Stimulated activated CD8-positive, alpha-beta memory T cell treated with anti-CD3 and anti-CD28 coated beads, Interleukin-15, amount 100 ng/mL, for 24 hours (primary cell): Measurements from ENCODE around the gene PPHLN1.

Experiments
- DNase-seq: peaks from one replicate; pipeline ENCODE4 v3.0.0-alpha.2; 2020; ENCODE audit warnings: low read depth

PPHLN1 gene

GRCh38 chr12:42442888-42443287, 116.9 kb downstream of the PPHLN1 start:
- DNase-seq = no peak

DNA sequence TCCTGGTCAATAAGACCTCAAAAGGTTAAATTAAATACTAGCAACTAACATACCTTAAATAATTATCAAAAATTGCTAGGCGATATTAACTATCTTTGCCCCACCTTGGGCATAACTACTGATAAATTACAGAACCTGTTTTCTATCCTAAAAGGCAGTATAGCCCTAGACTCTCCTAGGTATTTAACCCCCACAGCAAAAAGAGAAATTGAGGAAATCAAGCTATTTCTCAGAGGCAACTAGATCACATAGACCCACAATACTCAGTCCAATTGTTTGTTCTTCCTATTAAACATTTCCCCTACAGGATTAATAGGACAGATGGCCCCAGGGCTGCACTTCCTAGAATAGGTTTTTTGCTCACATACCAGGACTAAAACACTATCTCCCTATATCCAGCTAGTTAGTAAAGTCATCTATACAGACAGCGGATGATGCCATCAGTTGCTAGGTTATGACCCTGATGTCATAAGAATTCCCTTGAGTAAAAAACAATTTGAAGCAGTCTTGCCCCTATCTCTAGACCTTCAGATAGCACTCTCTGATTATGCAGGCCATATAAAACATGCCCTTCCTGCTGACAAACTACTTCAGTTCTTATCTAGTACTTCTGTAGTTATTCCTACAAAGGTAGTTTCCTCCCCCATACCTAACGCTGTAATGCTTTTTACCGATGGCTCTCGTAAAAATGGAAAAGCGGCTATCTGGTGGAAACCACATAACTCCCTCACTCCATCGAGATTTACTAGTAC, 118.4 kb downstream of the PPHLN1 start:
- DNase-seq = no peak

- no peak for DNase-seq
These were observed 119.9 kb downstream of the PPHLN1 start for GRCh38 chr12:42445891-42446290.

GRCh38 chr12:42446761-42447160, 120.8 kb downstream of the PPHLN1 start:
- DNase-seq = no peak

DNA sequence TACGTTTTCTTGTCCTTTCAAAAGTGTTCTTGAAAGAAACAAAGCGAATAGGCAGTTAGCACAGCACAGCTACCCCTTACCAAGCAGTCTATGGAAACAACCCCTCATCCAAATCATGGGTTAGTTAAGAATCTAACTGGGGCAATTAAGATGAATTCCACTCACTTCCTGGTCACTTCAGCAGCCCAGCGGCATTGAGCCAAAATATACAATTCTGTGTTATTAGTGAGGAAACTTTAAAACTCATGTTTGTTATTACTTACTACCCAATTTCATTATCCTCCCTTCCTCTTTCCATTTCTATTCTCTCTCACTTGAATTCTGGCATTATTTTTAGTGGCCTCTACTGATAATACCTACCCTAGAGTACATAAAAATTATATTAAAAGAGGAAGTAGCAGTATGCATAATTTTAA, 121.4 kb downstream of the PPHLN1 start:
- no peak for DNase-seq

GRCh38 chr12:42448841-42449240, 122.9 kb downstream of the PPHLN1 start:
- no peak for DNase-seq

DNA sequence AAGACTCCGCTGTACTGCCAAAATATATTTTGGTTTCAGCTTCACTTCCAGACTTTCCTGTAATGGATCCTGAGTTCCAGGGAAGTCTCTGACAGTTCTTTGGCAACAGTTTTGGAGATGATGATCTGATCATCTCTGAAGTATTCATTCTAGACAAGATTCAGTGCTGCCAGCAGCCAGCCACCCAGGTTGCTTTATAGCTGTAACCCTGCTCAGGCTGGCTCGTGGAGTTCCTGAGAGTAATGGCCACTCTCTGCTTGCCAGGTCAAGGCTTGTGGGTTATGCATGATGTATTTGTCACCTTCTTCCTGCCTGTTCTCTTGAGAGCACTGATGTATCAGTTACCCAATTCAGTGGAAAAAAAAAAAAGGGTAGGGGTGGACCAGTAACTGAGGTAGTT, 124.3 kb downstream of the PPHLN1 start:
- DNase-seq = no peak

- no peak for DNase-seq
These were observed 132.6 kb downstream of the PPHLN1 start for GRCh38 chr12:42458575-42458974.

DNA sequence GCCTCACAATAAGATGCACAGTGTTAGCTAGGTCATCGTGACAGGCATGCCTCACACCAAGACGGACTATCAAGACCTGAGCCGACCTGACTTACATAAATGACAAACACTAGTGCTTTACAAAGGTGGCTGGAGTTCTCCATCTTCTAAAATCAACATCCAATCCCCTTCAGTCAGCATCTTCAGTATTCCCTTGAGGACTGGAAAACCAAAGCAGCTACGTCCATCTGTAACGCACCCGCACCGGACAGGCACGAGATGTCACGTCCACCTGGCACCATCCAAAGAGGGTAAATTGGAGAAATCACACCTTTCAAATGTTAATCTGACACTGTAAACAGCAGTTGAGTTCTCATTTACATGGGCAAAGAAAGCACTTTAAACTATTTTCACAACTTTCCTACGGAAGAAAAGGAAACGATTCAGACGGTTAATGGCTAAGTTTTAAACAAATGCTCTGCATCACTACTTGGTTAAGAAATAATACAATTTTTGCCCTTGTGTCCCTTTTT, 133.4 kb downstream of the PPHLN1 start:
- DNase-seq = no peak

DNA sequence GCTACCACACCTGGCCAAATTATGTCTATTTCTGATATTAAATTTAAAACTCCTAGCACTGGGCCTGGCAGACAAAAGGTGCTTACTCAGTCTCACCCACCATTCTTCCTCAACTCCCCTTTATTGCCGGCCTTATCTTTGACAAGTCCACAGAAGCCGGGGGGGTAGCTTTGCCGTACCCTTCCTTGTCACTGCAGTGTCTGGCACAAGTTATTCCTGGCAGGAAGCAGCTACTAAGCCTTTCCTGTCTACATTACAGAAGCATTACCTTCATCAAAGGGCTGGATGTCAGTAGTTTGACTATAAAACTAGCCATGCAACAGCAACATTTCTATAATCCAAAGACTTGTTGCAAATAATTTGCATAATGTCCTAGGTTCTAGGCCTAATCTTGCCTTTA, 136.5 kb downstream of the PPHLN1 start:
- DNase-seq = no peak

DNA sequence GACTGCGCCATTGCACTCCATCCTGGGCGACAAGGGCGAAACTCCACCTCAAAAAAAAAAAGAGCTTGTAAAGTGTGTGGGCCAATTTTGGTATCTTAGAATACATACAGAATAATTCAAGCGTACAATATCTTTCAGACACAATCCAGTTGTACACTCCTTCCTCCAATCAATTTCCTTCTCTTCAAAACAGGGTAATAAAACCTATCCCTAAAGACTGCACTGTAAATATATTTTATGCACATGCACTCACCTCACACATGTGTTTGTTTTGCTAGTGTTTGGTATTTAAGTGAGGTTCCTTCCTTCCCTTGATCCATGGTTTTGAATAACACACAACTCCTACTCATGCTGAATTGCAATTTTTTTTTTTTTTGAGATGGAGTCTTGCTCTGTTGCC, 137.7 kb downstream of the PPHLN1 start:
- no peak for DNase-seq

DNA sequence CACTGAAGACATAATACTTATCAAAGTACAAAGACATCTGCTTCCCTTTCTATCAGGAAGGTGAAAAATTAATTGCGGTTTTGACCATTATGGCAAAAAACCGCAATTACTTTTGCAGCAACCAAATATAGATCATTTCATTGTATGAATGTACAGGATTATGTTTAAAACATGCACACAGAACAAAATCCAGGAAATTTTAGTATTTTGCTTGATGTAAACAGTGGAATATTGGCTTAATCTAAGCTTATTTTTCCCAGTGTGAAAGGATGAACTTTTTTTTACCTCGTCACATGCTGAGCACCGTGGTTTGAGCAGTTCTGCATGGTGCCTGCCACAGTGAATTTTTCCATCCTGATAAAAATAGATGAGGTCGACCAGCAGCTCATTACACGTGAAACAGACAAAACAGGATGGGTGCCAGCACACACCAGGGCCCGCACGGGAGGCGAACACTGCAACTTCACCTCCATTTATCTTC, 142.4 kb downstream of the PPHLN1 start:
- DNase-seq = no peak

DNA sequence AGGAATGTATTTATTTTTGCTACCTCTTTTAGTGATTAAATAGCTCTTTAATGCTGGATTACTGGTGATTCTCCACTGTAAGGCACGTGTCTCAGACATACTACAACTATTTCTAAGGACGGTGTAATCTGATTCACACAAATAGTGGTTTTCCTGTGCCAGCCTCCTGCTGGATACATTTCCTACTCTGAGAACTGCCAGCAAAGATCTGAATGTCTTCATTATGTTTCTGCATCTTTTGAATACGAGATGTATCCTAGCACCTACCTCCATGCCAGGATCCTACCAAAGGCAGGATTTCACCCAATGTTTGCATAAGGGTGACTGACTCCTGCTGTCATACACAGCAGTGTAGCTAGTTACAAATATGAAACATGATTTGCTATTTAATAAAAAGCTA, 143.0 kb downstream of the PPHLN1 start:
- no peak for DNase-seq

GRCh38 chr12:42469355-42470175, 143.6 kb downstream of the PPHLN1 start:
- no peak for DNase-seq

DNA sequence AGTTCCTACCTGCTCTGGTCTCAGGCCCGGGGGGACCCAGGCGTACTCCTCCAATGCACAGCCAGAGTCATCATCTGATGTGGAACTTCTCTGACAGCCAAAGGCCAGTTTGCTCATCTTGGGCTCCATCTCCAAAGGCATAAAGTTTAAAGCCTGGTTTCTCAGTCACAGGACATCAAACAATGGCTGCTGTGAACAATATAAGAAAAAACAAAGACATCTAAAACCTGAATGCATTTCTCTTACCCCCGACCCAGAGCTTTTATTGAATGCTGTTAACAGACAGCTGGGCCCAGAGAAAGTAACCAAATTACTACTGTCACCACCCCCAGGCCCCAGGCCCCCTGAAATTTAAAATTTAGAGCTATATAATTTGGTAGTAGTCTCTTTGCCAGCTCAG, 146.4 kb downstream of the PPHLN1 start:
- DNase-seq = no peak

DNA sequence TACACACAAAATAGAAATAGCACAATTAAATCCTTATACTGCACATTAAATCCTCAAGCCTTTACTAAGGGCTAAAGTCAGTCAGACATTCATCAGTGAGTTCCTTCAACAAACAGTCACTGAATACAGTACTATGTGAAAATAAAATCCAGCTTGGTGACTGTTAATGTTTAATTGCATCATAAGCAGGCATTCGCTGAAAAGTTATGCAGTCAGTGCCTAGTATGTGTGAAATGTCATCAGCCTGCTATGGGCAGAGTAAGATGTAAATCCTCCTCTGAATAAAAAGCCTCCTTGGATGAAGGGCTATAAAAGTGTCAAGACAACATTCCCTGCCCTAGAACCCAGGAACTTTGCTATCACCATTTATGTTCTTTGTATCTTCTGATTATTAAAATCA, 147.2 kb downstream of the PPHLN1 start:
- no peak for DNase-seq

- no peak for DNase-seq
These were observed 147.6 kb downstream of the PPHLN1 start for GRCh38 chr12:42473561-42473960.

- no peak for DNase-seq
These were observed 148.4 kb downstream of the PPHLN1 start for GRCh38 chr12:42474391-42474790.

- DNase-seq = no peak
These were observed 149.1 kb downstream of the PPHLN1 start for GRCh38 chr12:42475106-42475505.

DNA sequence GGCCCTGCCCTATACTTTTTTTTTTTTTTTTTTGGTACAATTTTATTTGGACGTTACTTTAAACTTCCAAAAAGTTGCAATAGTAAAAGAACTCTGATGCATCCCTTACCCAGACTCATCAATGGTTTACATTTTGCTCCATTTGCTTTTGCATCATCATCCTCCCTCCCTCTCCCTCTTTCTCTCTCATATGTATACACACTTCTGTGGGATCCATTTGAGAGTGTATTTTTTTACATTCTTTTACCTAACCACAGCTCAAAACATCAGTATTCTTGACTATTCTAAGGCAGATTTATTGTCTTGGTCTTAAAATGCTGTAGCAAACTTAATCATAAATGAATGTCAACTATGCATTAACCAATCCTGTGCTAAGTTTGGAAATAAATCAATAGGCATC, 152.0 kb downstream of the PPHLN1 start:
- DNase-seq = no peak

DNA sequence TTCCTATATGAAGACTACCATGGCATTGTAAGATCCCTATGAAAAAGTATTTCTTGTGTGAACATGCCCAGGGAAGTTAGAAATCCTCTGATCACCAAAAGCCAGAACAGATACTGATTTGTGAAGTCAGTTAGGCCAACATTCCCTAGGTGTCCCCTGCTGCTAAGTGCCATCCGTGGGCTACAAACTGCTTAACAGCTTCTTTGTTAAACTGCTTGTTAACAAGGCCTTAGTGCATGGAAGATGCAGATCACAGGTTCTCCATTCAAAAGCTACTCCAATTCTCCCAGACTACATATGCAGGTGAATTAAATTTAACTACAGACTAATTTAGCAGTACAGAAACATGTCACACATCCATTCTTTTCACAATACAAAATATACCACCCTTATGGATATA, 155.4 kb downstream of the PPHLN1 start:
- DNase-seq = no peak

GRCh38 chr12:42482041-42482747, 156.2 kb downstream of the PPHLN1 start:
- no peak for DNase-seq
